ENCODE data around the gene TMEM42.

DNA sequence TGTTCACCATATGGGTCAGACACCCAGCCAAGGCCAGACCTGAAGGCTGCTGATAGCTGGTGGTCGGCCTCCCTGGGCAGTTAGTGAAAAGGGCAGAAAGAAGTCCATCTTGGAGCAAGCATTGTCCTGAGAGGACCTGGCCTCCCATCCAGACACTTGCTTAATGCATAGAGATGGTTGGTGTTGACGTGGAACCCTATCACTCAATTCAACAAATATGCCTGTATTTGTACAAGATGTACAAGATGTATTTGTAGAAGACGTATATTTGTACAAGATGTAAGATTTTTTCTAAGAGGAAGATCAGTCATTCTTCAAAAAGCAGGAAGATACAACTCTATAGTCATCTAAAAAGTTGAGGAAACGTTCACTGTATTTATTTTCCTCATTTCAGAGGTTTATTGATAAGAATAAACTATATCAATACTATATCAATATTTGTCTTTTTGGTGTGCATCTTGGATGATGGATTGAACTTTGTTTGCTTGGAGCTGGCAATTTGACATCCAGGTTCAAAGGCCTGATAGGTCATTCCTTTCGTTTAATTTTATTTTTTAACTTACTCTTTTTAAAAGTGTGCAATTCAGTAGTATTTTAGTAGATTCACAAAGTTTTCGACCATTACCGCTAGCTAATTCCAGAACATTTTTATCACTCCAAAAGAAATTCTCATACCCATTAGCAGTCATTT lies 5.9 kb downstream of the TMEM42 start:
- TF ChIP-seq, protein P1, sequence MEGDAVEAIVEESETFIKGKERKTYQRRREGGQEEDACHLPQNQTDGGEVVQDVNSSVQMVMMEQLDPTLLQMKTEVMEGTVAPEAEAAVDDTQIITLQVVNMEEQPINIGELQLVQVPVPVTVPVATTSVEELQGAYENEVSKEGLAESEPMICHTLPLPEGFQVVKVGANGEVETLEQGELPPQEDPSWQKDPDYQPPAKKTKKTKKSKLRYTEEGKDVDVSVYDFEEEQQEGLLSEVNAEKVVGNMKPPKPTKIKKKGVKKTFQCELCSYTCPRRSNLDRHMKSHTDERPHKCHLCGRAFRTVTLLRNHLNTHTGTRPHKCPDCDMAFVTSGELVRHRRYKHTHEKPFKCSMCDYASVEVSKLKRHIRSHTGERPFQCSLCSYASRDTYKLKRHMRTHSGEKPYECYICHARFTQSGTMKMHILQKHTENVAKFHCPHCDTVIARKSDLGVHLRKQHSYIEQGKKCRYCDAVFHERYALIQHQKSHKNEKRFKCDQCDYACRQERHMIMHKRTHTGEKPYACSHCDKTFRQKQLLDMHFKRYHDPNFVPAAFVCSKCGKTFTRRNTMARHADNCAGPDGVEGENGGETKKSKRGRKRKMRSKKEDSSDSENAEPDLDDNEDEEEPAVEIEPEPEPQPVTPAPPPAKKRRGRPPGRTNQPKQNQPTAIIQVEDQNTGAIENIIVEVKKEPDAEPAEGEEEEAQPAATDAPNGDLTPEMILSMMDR (IDR thresholded peaks at IDR 0.05): no peak
- no peak for TF ChIP-seq POLR2AphosphoS5 (IDR thresholded peaks at IDR 0.05)
